ENCODE measurements around the gene TIMP1. TPM values are rescaled to one million over a fixed set of nuclear protein-coding genes. Genes with fewer than 3 reads are reported as not detected.

TIMP1 gene
- total RNA-seq, 2 donors from 2014 or later = 373 to 916 TPM

DNA sequence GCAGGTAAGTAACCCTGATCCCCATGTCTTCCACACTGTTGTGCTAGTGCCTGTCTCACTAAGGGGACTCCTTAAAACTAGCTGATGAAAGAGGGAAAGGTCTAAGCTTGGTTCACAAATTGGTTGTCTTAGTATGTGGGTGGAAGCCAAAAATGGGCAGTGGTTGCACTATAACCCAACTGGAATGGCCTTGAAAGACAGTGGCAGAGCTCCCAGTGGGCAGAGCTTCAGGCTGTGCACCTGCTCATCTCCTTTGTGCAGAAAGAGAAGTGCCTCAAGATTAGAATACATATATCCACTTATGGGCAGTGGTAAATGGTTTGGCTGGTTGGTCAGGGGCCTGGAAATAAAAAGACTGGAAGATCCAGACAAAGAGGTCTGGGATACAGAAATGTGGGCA lies 30.2 kb downstream of the TIMP1 start:
- H3K4me1 ChIP-seq (replicated peaks) = no peaks in the 10 kb centered on the region
- H3K27ac ChIP-seq = no peak overlapping the region
- H3K9me3 ChIP-seq = no peaks in the 10 kb centered on the region
- intact Hi-C loops (cut with DNase I) = no loop called here
- no peaks in the 10 kb centered on the region for H3K36me3 ChIP-seq
- H3K27me3 ChIP-seq (replicated peaks; ENCODE audit: insufficient read depth) = no peaks in the 10 kb centered on the region
- DNase-seq (ENCODE audit: low spot score) = no peak
- H3K4me3 ChIP-seq = no peak overlapping the region
- TF ChIP-seq, protein P1, sequence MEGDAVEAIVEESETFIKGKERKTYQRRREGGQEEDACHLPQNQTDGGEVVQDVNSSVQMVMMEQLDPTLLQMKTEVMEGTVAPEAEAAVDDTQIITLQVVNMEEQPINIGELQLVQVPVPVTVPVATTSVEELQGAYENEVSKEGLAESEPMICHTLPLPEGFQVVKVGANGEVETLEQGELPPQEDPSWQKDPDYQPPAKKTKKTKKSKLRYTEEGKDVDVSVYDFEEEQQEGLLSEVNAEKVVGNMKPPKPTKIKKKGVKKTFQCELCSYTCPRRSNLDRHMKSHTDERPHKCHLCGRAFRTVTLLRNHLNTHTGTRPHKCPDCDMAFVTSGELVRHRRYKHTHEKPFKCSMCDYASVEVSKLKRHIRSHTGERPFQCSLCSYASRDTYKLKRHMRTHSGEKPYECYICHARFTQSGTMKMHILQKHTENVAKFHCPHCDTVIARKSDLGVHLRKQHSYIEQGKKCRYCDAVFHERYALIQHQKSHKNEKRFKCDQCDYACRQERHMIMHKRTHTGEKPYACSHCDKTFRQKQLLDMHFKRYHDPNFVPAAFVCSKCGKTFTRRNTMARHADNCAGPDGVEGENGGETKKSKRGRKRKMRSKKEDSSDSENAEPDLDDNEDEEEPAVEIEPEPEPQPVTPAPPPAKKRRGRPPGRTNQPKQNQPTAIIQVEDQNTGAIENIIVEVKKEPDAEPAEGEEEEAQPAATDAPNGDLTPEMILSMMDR (IDR thresholded peaks at IDR 0.05) = no peak
- TF ChIP-seq POLR2AphosphoS5 (IDR thresholded peaks at IDR 0.05) = no peak
- no peak for TF ChIP-seq POLR2A (IDR thresholded peaks at IDR 0.05)

DNA sequence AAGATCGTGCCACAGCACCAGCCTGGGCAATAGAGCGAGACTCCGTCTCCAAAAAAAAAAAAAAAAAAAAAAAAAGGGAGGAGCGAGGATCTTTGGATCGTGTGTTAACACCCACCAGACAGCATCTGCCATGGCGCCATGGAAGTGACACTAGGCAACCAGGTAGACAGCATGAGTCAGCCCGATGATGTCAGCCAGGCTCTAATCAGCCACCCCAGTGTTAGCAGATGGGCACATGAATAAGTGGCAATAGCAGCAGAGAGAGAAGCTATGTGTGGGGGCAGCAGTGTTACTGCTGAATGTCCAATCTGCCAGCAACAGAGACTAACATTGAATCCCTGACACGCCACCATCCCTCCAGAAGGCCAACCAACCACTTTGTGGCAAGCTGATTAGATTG lies 30.8 kb downstream of the TIMP1 start:
- TF ChIP-seq POLR2A (IDR thresholded peaks at IDR 0.05) (no peak), POLR2AphosphoS5 (IDR thresholded peaks at IDR 0.05) (no peak)
- TF ChIP-seq, protein P1 (IDR thresholded peaks at IDR 0.05) = no peak
- Histone ChIP-seq H3K4me1 (replicated peaks) (no peaks in the 10 kb centered on the region), H3K4me3 (no peak overlapping the region), H3K9me3 (no peaks in the 10 kb centered on the region), H3K27me3 (replicated peaks; ENCODE audit: insufficient read depth) (no peaks in the 10 kb centered on the region), H3K27ac (no peak overlapping the region), H3K36me3 (no peaks in the 10 kb centered on the region)
- intact Hi-C loops (cut with DNase I) = no loop called here
- DNase-seq (ENCODE audit: low spot score) = no peak
- WGBS = 95% methylated on average over 6 of the region's 8 CpGs

DNA sequence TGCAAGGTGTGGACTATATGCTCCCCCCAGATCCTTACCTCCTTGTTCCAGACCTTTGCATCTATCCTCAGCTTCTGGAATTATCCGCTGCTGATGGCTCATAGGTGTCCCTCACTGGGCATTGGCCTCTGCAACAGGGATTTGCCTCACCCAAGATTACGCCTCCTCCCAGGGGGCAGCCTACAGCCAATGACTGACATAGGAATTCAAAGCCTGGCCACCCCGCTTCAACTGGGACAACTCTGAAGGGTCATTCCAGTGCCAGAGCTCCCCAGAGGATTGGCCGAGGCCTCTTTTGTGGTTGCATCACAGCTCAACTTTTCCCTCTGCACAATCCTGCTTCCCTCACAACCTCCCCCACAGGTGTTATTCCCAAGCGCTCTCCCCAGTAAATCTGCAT lies 32.4 kb downstream of the TIMP1 start:
- WGBS = 79% methylated on average over 5 of the region's 5 CpGs
- DNase-seq (ENCODE audit: low spot score) = no peak
- intact Hi-C loops (cut with DNase I) = no loop called here
- H3K4me1 ChIP-seq (replicated peaks) = no peaks in the 10 kb centered on the region
- H3K27me3 ChIP-seq (replicated peaks; ENCODE audit: insufficient read depth) = no peaks in the 10 kb centered on the region
- H3K4me3 ChIP-seq = no peak overlapping the region
- H3K9me3 ChIP-seq = no peaks in the 10 kb centered on the region
- H3K27ac ChIP-seq = no peak overlapping the region
- no peak for TF ChIP-seq POLR2AphosphoS5 (IDR thresholded peaks at IDR 0.05)
- TF ChIP-seq POLR2A (IDR thresholded peaks at IDR 0.05) = no peak
- TF ChIP-seq, protein P1 (IDR thresholded peaks at IDR 0.05) = no peak
- H3K36me3 ChIP-seq = no peaks in the 10 kb centered on the region

DNA sequence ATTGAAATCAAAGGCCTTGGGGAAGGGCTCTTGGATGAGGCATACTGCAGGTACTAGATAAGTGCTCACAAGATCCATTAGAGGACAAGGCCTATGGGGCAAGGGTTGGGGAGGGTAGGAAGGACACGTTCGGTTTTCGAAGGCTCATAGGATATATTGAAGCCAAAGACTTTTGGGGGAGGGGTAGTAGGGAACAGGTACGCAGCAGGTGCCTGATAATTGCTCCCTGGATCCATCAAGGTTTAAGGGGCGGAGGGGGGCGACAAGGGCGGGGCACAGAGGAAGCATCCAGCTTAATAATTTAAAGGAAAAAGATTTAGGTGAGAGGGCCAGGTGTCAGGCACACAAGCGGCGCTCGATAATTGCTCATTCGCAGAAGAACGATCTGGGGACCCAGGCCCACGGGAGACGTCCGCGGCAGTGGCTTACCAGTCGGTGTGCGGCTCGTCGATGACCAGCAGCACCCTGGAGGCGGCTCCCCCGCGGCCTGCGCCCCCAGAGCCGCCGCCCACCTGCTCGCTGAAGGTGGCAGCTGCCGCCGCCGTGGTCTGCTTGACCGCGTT lies 36.8 kb downstream of the TIMP1 start:
- Histone ChIP-seq H3K9me3 (no peaks in the 10 kb centered on the region), H3K4me1 (replicated peaks) (no peaks in the 10 kb centered on the region), H3K36me3 (no peaks in the 10 kb centered on the region), H3K27ac (no peak overlapping the region), H3K27me3 (replicated peaks; ENCODE audit: insufficient read depth) (no peaks in the 10 kb centered on the region), H3K4me3 (peak overlapping the region in 1 of 2 donors; percentile 21)
- WGBS = 31% methylated on average over 24 of the region's 32 CpGs
- TF ChIP-seq, protein P1 (IDR thresholded peaks at IDR 0.05) = no peak
- DNase-seq (ENCODE audit: low spot score) = no peak
- intact Hi-C loops (cut with DNase I) = no loop called here

DNA sequence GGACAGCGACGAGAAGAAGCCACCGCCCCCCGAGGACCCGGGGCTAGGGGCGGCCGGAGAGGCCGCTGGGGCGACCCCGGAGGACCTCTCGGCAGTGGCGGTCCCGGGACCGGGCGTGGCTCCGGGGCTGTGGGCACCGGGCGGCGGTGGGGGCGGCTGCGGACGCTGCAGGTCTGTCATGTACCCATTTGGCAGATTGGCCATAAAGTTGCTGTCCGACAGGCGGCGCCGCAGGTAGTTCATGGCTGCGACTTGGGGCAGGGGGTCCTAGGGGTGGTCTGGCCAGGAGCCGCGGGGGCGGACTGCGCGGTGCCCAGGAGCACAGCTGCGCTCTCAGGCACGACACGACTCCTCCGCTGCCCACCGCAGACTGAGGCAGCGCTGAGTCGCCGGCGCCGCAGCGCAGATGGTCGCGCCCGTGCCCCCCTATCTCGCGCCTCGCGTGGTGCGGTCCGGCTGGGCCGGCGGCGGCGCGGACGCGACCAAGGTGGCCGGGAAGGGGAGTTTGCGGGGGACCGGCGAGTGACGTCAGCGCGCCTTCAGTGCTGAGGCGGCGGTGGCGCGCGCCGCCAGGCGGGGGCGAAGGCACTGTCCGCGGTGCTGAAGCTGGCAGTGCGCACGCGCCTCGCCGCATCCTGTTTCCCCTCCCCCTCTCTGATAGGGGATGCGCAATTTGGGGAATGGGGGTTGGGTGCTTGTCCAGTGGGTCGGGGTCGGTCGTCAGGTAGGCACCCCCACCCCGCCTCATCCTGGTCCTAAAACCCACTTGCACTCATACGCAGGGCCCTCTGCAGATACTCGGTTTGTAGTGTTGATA lies 37.5 kb downstream of the TIMP1 start, which contains the start of gene SYN1:
Gene SYN1, minus strand, starts transcription at position 372 of the 817 bp plus-strand sequence. Its CDS starts 129 bp downstream, at position 243.
- Histone ChIP-seq H3K9me3 (no peaks in the 10 kb centered on the region), H3K4me1 (replicated peaks) (no peaks in the 10 kb centered on the region), H3K27ac (no peak within 1 kb of the TSS), H3K4me3 (peak within 1 kb of the TSS; percentile 9 to 21), H3K27me3 (replicated peaks; ENCODE audit: insufficient read depth) (no peaks in the 10 kb centered on the region), H3K36me3 (no peaks in the 10 kb centered on the region)
- DNase-seq (ENCODE audit: low spot score) = peak; percentile 54
- 8% methylated on average over 18 of the region's 88 CpGs for WGBS
- TF ChIP-seq, protein P1 (IDR thresholded peaks at IDR 0.05) = peak in 3 of 4 experiments; percentile 10 to 59 (median 54)
- TF ChIP-seq POLR2AphosphoS5 (IDR thresholded peaks at IDR 0.05) = peak; percentile 44
- TF ChIP-seq POLR2A (IDR thresholded peaks at IDR 0.05) = no peak
- intact Hi-C loops (cut with DNase I) = no loop called here
